H1 (cell line): ENCODE data around the gene PHC3. TPM values are rescaled to one million over a fixed set of nuclear protein-coding genes. Genes with fewer than 3 reads are reported as not detected.

ENCODE experiments used
- CTCF ChIA-PET: fragments of 300-600 bp; sonication (Branson Sonifier 250); formaldehyde crosslinking; loops from one replicate; lab custom pipeline; 2021; ENCODE audit not compliant: partially characterized antibody; lab: Charles Lee
- POLR2A ChIA-PET: fragments of 300-600 bp; sonication (Branson Sonifier 250); formaldehyde crosslinking; loops from one replicate; lab custom pipeline; 2021; ENCODE audit warnings: inconsistent platforms; ENCODE audit not compliant: partially characterized antibody; lab: Charles Lee
- DNase-seq, 2 experiments: peaks; one replicate each; pipeline versions ENCODE4 v3.0.0 to v3.0.0-alpha.2; 2010 to 2022; ENCODE audit warnings: low spot score in 2 of 2, low read depth in 1 of 2, mixed read lengths in 1 of 2
- FAIRE-seq: peaks from 2 replicates; lab custom pipeline; 2011; peaks lifted over from hg19 to GRCh38; lab: Jason Lieb, UNC
- H2AFZ ChIP-seq: 2 replicates; pipeline ENCODE4 v1.8.1; 2012; ENCODE audit warnings: low read length, inconsistent platforms
- H2AK5ac ChIP-seq: 2 replicates; pipeline ENCODE4 v1.6.1; 2013; ENCODE audit warnings: low read depth, low read length
- H2BK120ac ChIP-seq: replicated peaks from 2 replicates; pipeline ENCODE3; 2013; ENCODE audit warnings: low read depth, low read length, inconsistent platforms
- H2BK12ac ChIP-seq: 2 replicates; pipeline ENCODE4 v1.6.1; 2013; ENCODE audit warnings: low read depth, low read length
- H2BK15ac ChIP-seq: 2 replicates; pipeline ENCODE4 v1.6.1; 2013; ENCODE audit warnings: low read length
- H2BK20ac ChIP-seq: 2 replicates; pipeline ENCODE4 v1.6.1; 2013; ENCODE audit warnings: low read length
- H2BK5ac ChIP-seq: 2 replicates; pipeline ENCODE4 v1.6.1; 2013; ENCODE audit warnings: low read depth, low read length
- H3K14ac ChIP-seq: 2 replicates; pipeline ENCODE4 v1.6.1; 2013; ENCODE audit warnings: inconsistent platforms; ENCODE audit not compliant: insufficient read length
- H3K18ac ChIP-seq: 2 replicates; pipeline ENCODE4 v1.6.1; 2013; ENCODE audit warnings: low read length; ENCODE audit errors: extremely low read depth
- H3K23ac ChIP-seq: 2 replicates; pipeline ENCODE4 v1.6.1; 2013; ENCODE audit warnings: inconsistent platforms; ENCODE audit not compliant: insufficient read length
- H3K23me2 ChIP-seq: 2 replicates; pipeline ENCODE4 v1.6.1; 2013; ENCODE audit warnings: low read depth, low read length
- H3K27ac ChIP-seq: 2 replicates; pipeline ENCODE4 v1.6.1; 2011; ENCODE audit warnings: low read depth, low read length, inconsistent platforms
- H3K27me3 ChIP-seq, 4 experiments: replicated peaks in 1 of 4; 1 replicate in 1 of 4; 2 replicates in 3 of 4; pipeline versions ENCODE4 v1.6.1 to v1.8.1; 2011 to 2013; ENCODE audit warnings: low read length in 3 of 4, mild to moderate bottlenecking in 3 of 4, inconsistent platforms in 2 of 4, mixed read lengths in 2 of 4, moderate library complexity in 1 of 4; ENCODE audit not compliant: control insufficient read depth in 3 of 4, insufficient read depth in 3 of 4; ENCODE audit errors: extremely low read depth in 1 of 4
- H3K36me3 ChIP-seq, 4 experiments: 2 replicates each; pipeline versions ENCODE4 v1.6.1 to v1.8.1; 2011 to 2013; ENCODE audit warnings: mild to moderate bottlenecking in 4 of 4, low read length in 3 of 4, moderate library complexity in 2 of 4, control low read depth in 1 of 4, inconsistent platforms in 1 of 4; ENCODE audit not compliant: insufficient read depth in 4 of 4, control insufficient read depth in 2 of 4
- H3K4ac ChIP-seq: replicated peaks from 2 replicates; pipeline ENCODE3; 2013; ENCODE audit warnings: low read length, low read depth, mixed read lengths, inconsistent platforms; ENCODE audit not compliant: insufficient read length
- H3K4me1 ChIP-seq, 4 experiments: replicated peaks in 1 of 4; 1 replicate in 1 of 4; 2 replicates in 3 of 4; pipeline versions ENCODE4 v1.6.1 to v1.8.1; 2011 to 2013; ENCODE audit warnings: low read length in 3 of 4, inconsistent platforms in 2 of 4, mixed read lengths in 1 of 4; ENCODE audit not compliant: insufficient read depth in 4 of 4, control insufficient read depth in 3 of 4
- H3K4me2 ChIP-seq, 2 experiments: 2 replicates each; pipeline versions ENCODE4 v1.6.1 to v1.8.1; 2011 to 2013; ENCODE audit warnings: low read depth in 2 of 2, low read length in 2 of 2, control low read depth in 1 of 2, inconsistent platforms in 1 of 2, mild to moderate bottlenecking in 1 of 2; ENCODE audit not compliant: insufficient read depth in 1 of 2
- H3K4me3 ChIP-seq, 4 experiments: fragments of 200-600, 300-600 bp in 1 of 4; sonication (generic), shearing (Covaris generic), sonication (Bioruptor Twin) in 1 of 4; 2 replicates each; pipeline versions ENCODE4 v1.5.1 to v1.8.1; 2011 to 2016; ENCODE audit warnings: low read length in 4 of 4, low read depth in 3 of 4, control low read depth in 2 of 4, inconsistent platforms in 2 of 4, mild to moderate bottlenecking in 2 of 4, mixed read lengths in 1 of 4, moderate library complexity in 1 of 4; ENCODE audit not compliant: insufficient read depth in 2 of 4; ENCODE audit errors: extremely low read depth in 1 of 4
- H3K56ac ChIP-seq: replicated peaks from 2 replicates; pipeline ENCODE3; 2013; ENCODE audit warnings: low read depth, mild to moderate bottlenecking, mixed read lengths, low read length, inconsistent platforms; ENCODE audit not compliant: insufficient read length
- H3K79me1 ChIP-seq: 2 replicates; pipeline ENCODE4 v1.6.1; 2013; ENCODE audit warnings: low read depth, low read length, control low read depth
- H3K79me2 ChIP-seq, 2 experiments: 2 replicates each; pipeline versions ENCODE4 v1.6.1 to v1.8.1; 2012 to 2013; ENCODE audit warnings: low read length in 2 of 2, mild to moderate bottlenecking in 2 of 2, inconsistent platforms in 1 of 2; ENCODE audit not compliant: insufficient read depth in 2 of 2, control insufficient read depth in 1 of 2
- H3K9ac ChIP-seq, 4 experiments: replicated peaks in 1 of 4; 1 replicate in 1 of 4; 2 replicates in 3 of 4; pipeline versions ENCODE4 v1.6.1 to v1.8.1; 2011 to 2013; ENCODE audit warnings: low read depth in 3 of 4, low read length in 3 of 4, control low read depth in 2 of 4, mild to moderate bottlenecking in 2 of 4, moderate library complexity in 2 of 4, inconsistent platforms in 1 of 4; ENCODE audit errors: extremely low read depth in 1 of 4
- H3K9me3 ChIP-seq, 2 experiments: 2 replicates each; pipeline versions ENCODE4 v1.6.1 to v1.8.1; 2012 to 2013; ENCODE audit warnings: mild to moderate bottlenecking in 2 of 2, moderate library complexity in 2 of 2, control low read depth in 1 of 2, inconsistent platforms in 1 of 2, low read depth in 1 of 2, low read length in 1 of 2, mixed read lengths in 1 of 2; ENCODE audit not compliant: insufficient read depth in 2 of 2
- H4K20me1 ChIP-seq, 2 experiments: replicated peaks in 1 of 2; 2 replicates each; pipeline versions ENCODE3 to v1.8.1; 2011 to 2013; ENCODE audit warnings: inconsistent platforms in 2 of 2, low read length in 2 of 2, mild to moderate bottlenecking in 1 of 2; ENCODE audit not compliant: insufficient read depth in 2 of 2, control insufficient read depth in 1 of 2
- H4K5ac ChIP-seq: 2 replicates; pipeline ENCODE4 v1.6.1; 2013; ENCODE audit warnings: low read length, low read depth, mixed read lengths, inconsistent platforms; ENCODE audit not compliant: insufficient read length
- H4K8ac ChIP-seq: 2 replicates; pipeline ENCODE4 v1.8.0; 2013; ENCODE audit warnings: mild to moderate bottlenecking, moderate library complexity, low read length, inconsistent platforms; ENCODE audit not compliant: insufficient read depth; ENCODE audit errors: extremely low read depth
- H4K91ac ChIP-seq: replicated peaks from 2 replicates; pipeline ENCODE3; 2013; ENCODE audit warnings: low read length, mixed read lengths, inconsistent platforms; ENCODE audit not compliant: insufficient read length
- ATF3 ChIP-seq: IDR thresholded peaks from 2 replicates; pipeline ENCODE4 v1.6.1; 2011; ENCODE audit warnings: low read depth, mild to moderate bottlenecking, low read length; ENCODE audit not compliant: insufficient read depth
- GABPA ChIP-seq: IDR thresholded peaks from 2 replicates; pipeline ENCODE4 v1.6.1; 2011; ENCODE audit warnings: mild to moderate bottlenecking, low read length, moderate library complexity, borderline replicate concordance; ENCODE audit not compliant: insufficient read depth
- JUND ChIP-seq: IDR thresholded peaks from 2 replicates; pipeline ENCODE4 v1.6.1; 2011; ENCODE audit warnings: mild to moderate bottlenecking, improper control_type of control experiment, low read length
- WGBS, 2 experiments: shearing (Covaris generic) in 1 of 2; methylation state at CpG; one replicate each; pipeline versions ENCODE4 v1.1.6 to v1.1.7; 2013 to 2015; ENCODE audit warnings: low lambda C conversion rate in 2 of 2, mixed read lengths in 2 of 2, inconsistent platforms in 1 of 2, low coverage in 1 of 2, missing lambda C conversion rate in 1 of 2; ENCODE audit not compliant: insufficient replicate concordance in 2 of 2, insufficient coverage in 1 of 2, insufficient read length in 1 of 2; ENCODE audit errors: extremely low coverage in 1 of 2, missing lambda C conversion rate in 1 of 2; 5-methylcytosine and 5-hydroxymethylcytosine counted together
- polyA plus RNA-seq, 7 experiments: library from polyadenylated mRNA; depleted of rRNA in 3 of 7; stranded (reverse) in 5 of 7; unstranded in 2 of 7; fragments of >200 nt in 5 of 7; fragments of 200-250 nt in 2 of 7; gene quantifications; 1 replicate in 5 of 7; 2 replicates in 1 of 7; 4 replicates in 1 of 7; pipeline versions ENCODE4 v1.2.1 to v1.2.3, GENCODE V29; 2011 to 2013; ENCODE audit warnings: missing spikeins in 2 of 7, mixed read lengths in 2 of 7
- total RNA-seq: library from RNA; stranded (reverse); fragmentation: NEBNext Ultra II Directional; extraction: Animal tissue kit (Norgen Biotek cat#: 25700); gene quantifications from 2 replicates; pipeline ENCODE4 v1.2.1, GENCODE V29; 2021
- TF ChIP-seq, protein P1 (sequence below): IDR thresholded peaks from 2 replicates; pipeline ENCODE4 v1.6.1; 2012; ENCODE audit warnings: inconsistent platforms

Gene PHC3
- total and polyA plus RNA-seq, 2 of the 8 experiments (the other 6 are each of a cell fraction or from before 2014, with no cell fraction given): 26.4 to 29.2 TPM

DNA sequence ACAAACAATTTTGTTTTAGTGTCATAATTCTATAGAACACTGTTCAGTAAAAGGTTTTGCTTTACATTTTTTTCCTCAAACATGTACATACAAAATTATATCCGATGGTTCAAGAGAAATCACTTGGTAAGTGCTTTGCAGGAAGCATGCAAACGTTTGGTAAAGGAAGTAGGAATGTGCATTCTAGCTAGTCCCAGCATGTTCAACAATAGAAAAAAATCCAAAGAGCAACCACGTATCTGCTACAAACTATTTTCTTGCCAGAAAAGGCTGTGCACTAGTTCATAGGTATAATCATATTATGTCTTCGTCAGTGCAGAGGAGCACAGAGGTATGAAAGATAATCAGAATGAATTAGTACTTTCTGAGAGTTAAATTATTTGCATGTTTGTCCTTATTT is 85.8 kb downstream of the PHC3 start:
- H3K23me2 ChIP-seq: no peaks in the 10 kb centered on the region
- 90% methylated on average over 4 of the region's 4 CpGs; no CpG with 5 or more reads in 1 of the 2 experiments for WGBS, 2 experiments
- CTCF ChIA-PET: interaction anchor here (1.3 to 5.9 kb wide), 4 partner anchors 10 to 74 kb away, joined by 4 to 34 read pairs (median 4); no protein-coding TSS in a partner anchor
- H3K4me3 ChIP-seq: no peak overlapping the region
- no peak overlapping the region for H2AK5ac ChIP-seq
- FAIRE-seq: no peak
- H2BK15ac ChIP-seq: no peak overlapping the region
- H3K18ac ChIP-seq: no peak overlapping the region
- H4K91ac ChIP-seq: no peak overlapping the region
- no peak overlapping the region for H2BK12ac ChIP-seq
- H3K4me2 ChIP-seq: no peak overlapping the region
- H2BK120ac ChIP-seq: no peak overlapping the region
- POLR2A ChIA-PET: no interaction called here
- no peak overlapping the region for H4K8ac ChIP-seq
- no peak overlapping the region for H3K23ac ChIP-seq
- H3K9me3 ChIP-seq: no peaks in the 10 kb centered on the region
- no peaks in the 10 kb centered on the region for H3K4me1 ChIP-seq
- H3K79me2 ChIP-seq: no peaks in the 10 kb centered on the region
- DNase-seq: no peak
- H4K5ac ChIP-seq: no peak overlapping the region
- H2AFZ ChIP-seq: no peak overlapping the region
- TF ChIP-seq, protein P1, sequence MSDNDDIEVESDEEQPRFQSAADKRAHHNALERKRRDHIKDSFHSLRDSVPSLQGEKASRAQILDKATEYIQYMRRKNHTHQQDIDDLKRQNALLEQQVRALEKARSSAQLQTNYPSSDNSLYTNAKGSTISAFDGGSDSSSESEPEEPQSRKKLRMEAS: no peak
- TF ChIP-seq ATF3: no peak
- TF ChIP-seq GABPA: no peak
- no peak for TF ChIP-seq JUND
- no peak overlapping the region for H3K27ac ChIP-seq
- H3K9ac ChIP-seq: no peak overlapping the region
- H3K79me1 ChIP-seq: no peaks in the 10 kb centered on the region; the same call in 1 of the 2 replicates
- H2BK20ac ChIP-seq: no peak overlapping the region
- H3K56ac ChIP-seq: no peak overlapping the region
- no peak overlapping the region for H3K14ac ChIP-seq
- peaks cover 0 to 1% of the 10 kb centered on the region in 2 experiments for H4K20me1 ChIP-seq
- no peak overlapping the region for H2BK5ac ChIP-seq
- peaks cover 0 to 50% (median 14%) of the 10 kb centered on the region in 4 experiments; a peak in 4 of 8 replicates for H3K36me3 ChIP-seq
- H3K4ac ChIP-seq: no peak overlapping the region
- no peaks in the 10 kb centered on the region for H3K27me3 ChIP-seq
